K562 (cell line): ENCODE data around the gene GPATCH11. TPM values are rescaled to one million over a fixed set of nuclear protein-coding genes. Genes with fewer than 3 reads are reported as not detected.

Experiments used
- ATAC-seq: fragments of 200-7000 bp; cut with Tn5 transposase; 3 replicates; pipeline ENCODE4 v1.9.1; 2020; ENCODE audit warnings: moderate library complexity
- BruUV-seq: library from RNA; stranded (reverse); fragments of 400-500 nt; replicated peaks from 2 replicates; lab custom pipeline; 2021; lab: Mats Ljungman, UMichigan
- CTCF ChIA-PET: fragments of 300-600 bp; formaldehyde crosslinking; extraction: SDS; loops from one replicate; lab custom pipeline; 2021; ENCODE audit warnings: low intra/inter-chr PET ratio; lab: Yijun Ruan, JAX
- POLR2A ChIA-PET: fragments of 300-600, 350-650 bp; sonication (Branson Sonifier 250); formaldehyde crosslinking; extraction: SDS; loops from one replicate; lab custom pipeline; 2021; ENCODE audit warnings: antibody characterized with exemption, inconsistent platforms; lab: Yijun Ruan, JAX
- DNase-seq, 4 experiments: peaks; one replicate each; pipeline versions ENCODE4 v3.0.0 to v3.0.0-alpha.2; 2011 to 2018; ENCODE audit warnings: low spot score in 3 of 4, mixed read lengths in 3 of 4; ENCODE audit errors: extremely low read depth in 1 of 4
- FAIRE-seq: peaks from 2 replicates; lab custom pipeline; 2011; peaks lifted over from hg19 to GRCh38; lab: Jason Lieb, UNC
- H2AFZ ChIP-seq: 2 replicates; pipeline ENCODE4 v1.6.0; 2011; ENCODE audit warnings: low read depth, low read length, control low read depth, inconsistent platforms
- H3K27ac ChIP-seq: fragments of 200-600 bp; 3 replicates; pipeline ENCODE4 v1.8.0; 2011; ENCODE audit warnings: low read depth, mild to moderate bottlenecking, control low read depth, inconsistent platforms, low read length, moderate library complexity, mixed read lengths; ENCODE audit errors: extremely low read depth
- H3K27me3 ChIP-seq, 2 experiments: fragments of 300-600 bp in 1 of 2; 2 replicates in 1 of 2; 3 replicates in 1 of 2; pipeline versions ENCODE4 v1.6.0 to v1.8.0; 2011; ENCODE audit warnings: inconsistent platforms in 2 of 2, low read length in 2 of 2, mild to moderate bottlenecking in 1 of 2, mixed read lengths in 1 of 2, moderate library complexity in 1 of 2; ENCODE audit not compliant: control insufficient read depth in 2 of 2, insufficient read depth in 2 of 2
- H3K36me3 ChIP-seq: fragments of 300-600 bp; 3 replicates; pipeline ENCODE4 v1.8.0; 2011; ENCODE audit warnings: mild to moderate bottlenecking, low read length, inconsistent platforms; ENCODE audit not compliant: control insufficient read depth, insufficient read depth
- H3K4me1 ChIP-seq, 2 experiments: fragments of 200-600 bp in 1 of 2; replicated peaks in 1 of 2; 2 replicates in 1 of 2; 3 replicates in 1 of 2; pipeline versions ENCODE4 v1.5.1 to v1.8.0; 2011; ENCODE audit warnings: inconsistent platforms in 2 of 2, low read length in 2 of 2, mild to moderate bottlenecking in 1 of 2, mixed read lengths in 1 of 2, moderate library complexity in 1 of 2; ENCODE audit not compliant: control insufficient read depth in 2 of 2, insufficient read depth in 2 of 2
- H3K4me2 ChIP-seq: 2 replicates; pipeline ENCODE4 v1.6.1; 2011; ENCODE audit warnings: low read length, control low read depth, inconsistent platforms, mixed read lengths; ENCODE audit not compliant: insufficient read depth
- H3K4me3 ChIP-seq: fragments of 200-600 bp; sonication (generic), shearing (Covaris generic); 2 replicates; pipeline ENCODE4 v1.5.1; 2016; ENCODE audit warnings: control low read depth, inconsistent platforms
- H3K79me2 ChIP-seq: fragments of 200-600 bp; 3 replicates; pipeline ENCODE4 v1.8.0; 2011; ENCODE audit warnings: low read length, inconsistent platforms; ENCODE audit not compliant: control insufficient read depth, insufficient read depth
- H3K9ac ChIP-seq, 2 experiments: 2 replicates each; pipeline versions ENCODE4 v1.6.0 to v1.6.1; 2011; ENCODE audit warnings: low read depth in 2 of 2, low read length in 2 of 2, control low read depth in 1 of 2, inconsistent platforms in 1 of 2, mild to moderate bottlenecking in 1 of 2, mixed read lengths in 1 of 2; ENCODE audit not compliant: insufficient read depth in 1 of 2
- H3K9me1 ChIP-seq: one replicate; pipeline ENCODE4 v1.6.0; 2011; ENCODE audit warnings: inconsistent platforms, mild to moderate bottlenecking, low read length, moderate library complexity; ENCODE audit not compliant: control insufficient read depth, insufficient read depth
- H3K9me3 ChIP-seq: replicated peaks from 2 replicates; pipeline ENCODE4 v1.5.1; 2011; ENCODE audit warnings: low read depth, low read length, inconsistent platforms; ENCODE audit not compliant: control insufficient read depth, insufficient read depth
- H4K20me1 ChIP-seq: replicated peaks from 2 replicates; pipeline ENCODE4 v1.6.1; 2011; ENCODE audit warnings: low read length, inconsistent platforms, mixed read lengths; ENCODE audit not compliant: control insufficient read depth, insufficient read depth
- C11orf30 ChIP-seq: fragments of 450-650 bp; IDR thresholded peaks from 2 replicates; pipeline ENCODE4 v1.6.1; 2016; ENCODE audit warnings: low read depth, mild to moderate bottlenecking
- CEBPB ChIP-seq: fragments of 450-650 bp; IDR thresholded peaks from 2 replicates; pipeline ENCODE4 v1.6.1; 2016; ENCODE audit warnings: missing genetic modification characterization, missing compliant biosample characterization
- CREBBP ChIP-seq: IDR thresholded peaks from one replicate; pipeline ENCODE4 v1.6.1; 2012; ENCODE audit warnings: low read depth, mild to moderate bottlenecking, control low read depth, inconsistent platforms, low read length
- ETS2 ChIP-seq: IDR thresholded peaks from 2 replicates; pipeline ENCODE4 v1.6.1; 2016; ENCODE audit warnings: borderline replicate concordance, missing genetic modification characterization, mild to moderate bottlenecking, moderate library complexity, missing compliant biosample characterization; ENCODE audit not compliant: poor library complexity, severe bottlenecking
- ETV1 ChIP-seq: fragments of 450-650 bp; conservative IDR thresholded peaks from 2 replicates; pipeline ENCODE4 v1.6.1; 2016; ENCODE audit warnings: missing genetic modification characterization, control low read depth, low read depth, missing compliant biosample characterization
- KLF10 ChIP-seq: fragments of 250-450 bp; sonication (Bioruptor Pico); IDR thresholded peaks from 2 replicates; pipeline ENCODE4 v1.6.1; 2021; ENCODE audit warnings: matching md5 sums
- MAFF ChIP-seq: IDR thresholded peaks from 2 replicates; pipeline ENCODE4 v1.6.1; 2012; ENCODE audit warnings: low read length, improper control_type of control experiment
- NFE2L1 ChIP-seq: fragments of 450-650 bp; IDR thresholded peaks from 2 replicates; pipeline ENCODE4 v1.6.1; 2016; ENCODE audit warnings: missing genetic modification characterization, low read depth, mild to moderate bottlenecking, missing compliant biosample characterization, moderate library complexity, borderline replicate concordance
- RFX1 ChIP-seq: fragments of 450-650 bp; IDR thresholded peaks from 2 replicates; pipeline ENCODE4 v1.6.1; 2016; ENCODE audit warnings: mild to moderate bottlenecking, moderate library complexity
- SP1 ChIP-seq: sonication (generic); formaldehyde crosslinking; IDR thresholded peaks from 2 replicates; pipeline ENCODE4 v1.8.1; 2022; ENCODE audit warnings: mild to moderate bottlenecking, missing genetic modification reagents
- TSHZ1 ChIP-seq: fragments of 250-450 bp; sonication (Bioruptor Pico); IDR thresholded peaks from 2 replicates; pipeline ENCODE4 v1.4.0; 2020; ENCODE audit warnings: mild to moderate bottlenecking, moderate library complexity
- ZNF133 ChIP-seq: fragments of 250-450 bp; sonication (Bioruptor Pico); IDR thresholded peaks from 2 replicates; pipeline ENCODE4 v1.4.0; 2020; ENCODE audit warnings: mild to moderate bottlenecking
- ZNF140 ChIP-seq: fragments of 250-450 bp; sonication (Bioruptor Pico); IDR thresholded peaks from 2 replicates; pipeline ENCODE4 v1.8.0; 2021; ENCODE audit warnings: moderate library complexity, mild to moderate bottlenecking, inconsistent platforms
- ZNF217 ChIP-seq: sonication (generic); formaldehyde crosslinking; IDR thresholded peaks from 2 replicates; pipeline ENCODE4 v1.8.0; 2022; ENCODE audit warnings: mild to moderate bottlenecking, missing genetic modification reagents
- ZNF316 ChIP-seq: fragments of 450-650 bp; IDR thresholded peaks from 2 replicates; pipeline ENCODE4 v1.6.1; 2016
- ZSCAN32 ChIP-seq: fragments of 450-650 bp; formaldehyde crosslinking; IDR thresholded peaks from 2 replicates; pipeline ENCODE4 v1.4.0; 2020; ENCODE audit warnings: mild to moderate bottlenecking, moderate library complexity
- WGBS: fragments of 100-300 bp; shearing (Covaris generic); methylation state at CpG from one replicate; pipeline ENCODE4 v1.1.6; 2016; ENCODE audit warnings: low coverage, mixed read lengths; ENCODE audit not compliant: insufficient coverage; ENCODE audit errors: missing lambda C conversion rate; 5-methylcytosine and 5-hydroxymethylcytosine counted together
- in situ Hi-C: fragments of 300-500 bp; cut with MboI; formaldehyde crosslinking; loops from 4 replicates; pipeline ENCODE4 v1.15.0; 2018; ENCODE audit warnings: inconsistent platforms, mixed read lengths
- intact Hi-C: fragments of 100-400 bp; cut with micrococcal nuclease; formaldehyde crosslinking; loops from 2 replicates; pipeline ENCODE4 v1.14.2; 2022
- polyA plus RNA-seq, 8 experiments: library from polyadenylated mRNA; depleted of rRNA in 4 of 8; stranded (reverse) in 5 of 8; unstranded in 3 of 8; fragments of >200 nt; fragmentation: Nextera tagmentation in 2 of 8; fragmentation: Illumina TruSeq in 1 of 8; extraction: Ambion mirVana in 2 of 8; extraction: Trizol in 1 of 8; gene quantifications; 2 replicates each; pipeline versions ENCODE4 v1.2.1 to v1.2.3, GENCODE V29; 2011 to 2014; ENCODE audit warnings: inconsistent platforms in 1 of 8, missing spikeins in 1 of 8
- total RNA-seq, 7 experiments: library from RNA; depleted of rRNA in 6 of 7; stranded (reverse); fragments of >200 nt in 6 of 7; fragmentation: Illumina TruSeq in 2 of 7; extraction: Trizol in 2 of 7; gene quantifications; 2 replicates each; pipeline versions ENCODE4 v1.2.1 to v1.2.3, GENCODE V29; 2011 to 2021; ENCODE audit warnings: low replicate concordance in 1 of 7

The GPATCH11 gene
- total and polyA plus RNA-seq, 9 of the 15 experiments (the other 6 are each of a cell fraction or from before 2014, with no cell fraction given): 7.9 to 23.9 (median 15.2) TPM

- FAIRE-seq (no peak), DNase-seq (no peak), ATAC-seq (no peak)
- Histone ChIP-seq H3K4me3 (no peak overlapping the region), H3K79me2 (no peaks in the 10 kb centered on the region), H3K4me1 (no peaks in the 10 kb centered on the region), H3K27ac (no peak overlapping the region), H3K27me3 (no peaks in the 10 kb centered on the region), H4K20me1 (no peaks in the 10 kb centered on the region), H2AFZ (no peak overlapping the region), H3K9ac (no peak overlapping the region), H3K4me2 (no peak overlapping the region), H3K36me3 (peaks cover 18% of the 10 kb centered on the region; the same call in 1 of the 3 replicates), H3K9me1 (no peaks in the 10 kb centered on the region), H3K9me3 (no peaks in the 10 kb centered on the region)
- CTCF ChIA-PET: no interaction called here
- 84% methylated on average over 2 of the region's 2 CpGs for WGBS
- no peak for TF ChIP-seq KLF10 (CRISPR knock-in tag)
- TF ChIP-seq ZNF217 (CRISPR knock-in tag): no peak
- TF ChIP-seq ETS2 (tag): no peak
- no peak for TF ChIP-seq ETV1 (tag)
- no peak for TF ChIP-seq ZNF140 (CRISPR knock-in tag)
- TF ChIP-seq RFX1: no peak
- peak; percentile 46 for TF ChIP-seq CEBPB (tag)
- intact Hi-C loops: no loop called here
- BruUV-seq: no TSS peak
- in situ Hi-C loops: no loop called here
- POLR2A ChIA-PET: no interaction called here
These were observed 46.5 kb upstream of the GPATCH11 start for GRCh38 chr2:37037771-37038170.

GRCh38 chr2:37039580-37039979 is 44.7 kb upstream of the GPATCH11 start:
- Histone ChIP-seq H3K27me3 (no peaks in the 10 kb centered on the region), H3K4me1 (no peaks in the 10 kb centered on the region), H3K4me3 (no peak overlapping the region), H3K79me2 (no peaks in the 10 kb centered on the region), H3K36me3 (peaks cover 18% of the 10 kb centered on the region; the same call in 2 of the 3 replicates), H2AFZ (no peak overlapping the region), H4K20me1 (no peaks in the 10 kb centered on the region), H3K27ac (no peak overlapping the region), H3K9me1 (no peaks in the 10 kb centered on the region), H3K9ac (no peak overlapping the region), H3K4me2 (no peak overlapping the region), H3K9me3 (no peaks in the 10 kb centered on the region)
- ATAC-seq (no peak), FAIRE-seq (no peak), DNase-seq (no peak)
- CTCF ChIA-PET: no interaction called here
- POLR2A ChIA-PET: no interaction called here
- 79% methylated on average over 3 of the region's 3 CpGs for WGBS
- no TSS peak for BruUV-seq
- intact Hi-C loops (no loop called here), in situ Hi-C loops (no loop called here)
- TF ChIP-seq ZNF316 (peak; percentile 41), TSHZ1 (no peak), MAFF (peak; percentile 26), C11orf30 (peak; percentile 28; the same call in 1 of the 2 replicates), ZNF133 (CRISPR knock-in tag) (no peak), SP1 (CRISPR knock-in tag) (no peak), NFE2L1 (no peak), ZSCAN32 (CRISPR knock-in tag) (no peak), CREBBP (no peak)
